Loucy (cell line): ENCODE results near the gene CCDC158.
"Not testable (repeated sequence)": the region's sequence is repeated elsewhere in the genome, so short reads cannot be mapped to it uniquely, and the experiment has no call there.

ENCODE experiments used
- H2AFZ ChIP-seq: fragments of 200-600 bp; sonication (generic); 2 replicates; pipeline ENCODE4 v1.6.0; 2016; ENCODE audit warnings: antibody characterized with exemption, mild to moderate bottlenecking, low read length, moderate library complexity
- H3F3A ChIP-seq: fragments of 200-600 bp; 2 replicates; pipeline ENCODE4 v1.6.0; 2016; ENCODE audit warnings: antibody characterized with exemption, low read depth, mild to moderate bottlenecking
- H3K27me3 ChIP-seq: fragments of 200-600 bp; sonication (generic); 2 replicates; pipeline ENCODE4 v1.6.1; 2014; ENCODE audit warnings: low read length, mild to moderate bottlenecking; ENCODE audit not compliant: insufficient read depth, poor library complexity, severe bottlenecking
- H3K36me3 ChIP-seq: fragments of 200-600 bp; sonication (generic); 2 replicates; pipeline ENCODE4 v1.6.1; 2016; ENCODE audit warnings: low read length; ENCODE audit not compliant: insufficient read depth
- H3K4me1 ChIP-seq: fragments of 200-600 bp; sonication (generic); 2 replicates; pipeline ENCODE4 v1.5.1; 2014; ENCODE audit warnings: low read length, mild to moderate bottlenecking; ENCODE audit not compliant: insufficient read depth, poor library complexity, severe bottlenecking
- H3K4me2 ChIP-seq: fragments of 200-600 bp; sonication (generic); 2 replicates; pipeline ENCODE4 v1.6.0; 2014; ENCODE audit warnings: antibody characterized with exemption, low read length, low read depth, mild to moderate bottlenecking; ENCODE audit not compliant: poor library complexity, severe bottlenecking
- H3K4me3 ChIP-seq: fragments of 200-600 bp; sonication (generic); 2 replicates; pipeline ENCODE4 v1.5.1; 2014; ENCODE audit warnings: low read length, mild to moderate bottlenecking, mixed read lengths; ENCODE audit not compliant: poor library complexity, severe bottlenecking
- H3K79me2 ChIP-seq: fragments of 200-600 bp; sonication (generic); 2 replicates; pipeline ENCODE4 v1.6.1; 2014; ENCODE audit warnings: low read length; ENCODE audit not compliant: insufficient read depth
- H3K9ac ChIP-seq: fragments of 200-600 bp; sonication (generic); 2 replicates; pipeline ENCODE4 v1.6.0; 2014; ENCODE audit warnings: mild to moderate bottlenecking, low read depth, low read length, moderate library complexity; ENCODE audit not compliant: poor library complexity, severe bottlenecking
- H3K9me2 ChIP-seq: fragments of 200-600 bp; sonication (generic); replicated peaks from 2 replicates; pipeline ENCODE4 v1.6.1; 2016; ENCODE audit warnings: low read depth, low read length, mixed read lengths
- H3K9me3 ChIP-seq: fragments of 200-600 bp; sonication (generic); 2 replicates; pipeline ENCODE4 v1.6.1; 2014; ENCODE audit warnings: mild to moderate bottlenecking, antibody characterized with exemption, low read length, low read depth; ENCODE audit not compliant: insufficient read depth
- H4K20me1 ChIP-seq: fragments of 200-600 bp; sonication (generic); 2 replicates; pipeline ENCODE4 v1.6.0; 2014; ENCODE audit warnings: antibody characterized with exemption, low read length, mild to moderate bottlenecking; ENCODE audit not compliant: insufficient read depth, poor library complexity, severe bottlenecking
- CTCF ChIP-seq: fragments of 200-600 bp; sonication (generic); conservative IDR thresholded peaks from 2 replicates; pipeline ENCODE4 v1.5.1; 2014; ENCODE audit warnings: mild to moderate bottlenecking, antibody characterized with exemption, low read length
- EZH2phosphoT487 ChIP-seq: fragments of 200-600 bp; IDR thresholded peaks from 2 replicates; pipeline ENCODE4 v1.6.1; 2018; ENCODE audit warnings: antibody characterized with exemption, mild to moderate bottlenecking, moderate library complexity, borderline replicate concordance

The CCDC158 gene

GRCh38 chr4:76293772-76294171 lies 127.2 kb downstream of the CCDC158 start:
- TF ChIP-seq CTCF (no peak), EZH2phosphoT487 (no peak)
- no peak overlapping the region for H3K4me2 ChIP-seq
- H3K79me2 ChIP-seq: no peaks in the 10 kb centered on the region
- no peak overlapping the region for H3K4me3 ChIP-seq
- no peak overlapping the region for H2AFZ ChIP-seq
- H3F3A ChIP-seq: no peaks in the 10 kb centered on the region
- H3K4me1 ChIP-seq: no peaks in the 10 kb centered on the region
- H4K20me1 ChIP-seq: no peaks in the 10 kb centered on the region
- H3K9me2 ChIP-seq: no peaks in the 10 kb centered on the region
- H3K27me3 ChIP-seq: no peaks in the 10 kb centered on the region
- H3K9ac ChIP-seq: no peak overlapping the region
- no peaks in the 10 kb centered on the region for H3K36me3 ChIP-seq
- peaks cover 11% of the 10 kb centered on the region; the same call in 1 of the 2 replicates for H3K9me3 ChIP-seq

- H3K9me3 ChIP-seq: peaks cover 4% of the 10 kb centered on the region; the same call in 1 of the 2 replicates
- H3K27me3 ChIP-seq: no peaks in the 10 kb centered on the region
- H4K20me1 ChIP-seq: no peaks in the 10 kb centered on the region
- H3F3A ChIP-seq: no peaks in the 10 kb centered on the region
- H3K4me2 ChIP-seq: no peak overlapping the region
- no peaks in the 10 kb centered on the region for H3K9me2 ChIP-seq
- TF ChIP-seq EZH2phosphoT487 (no peak), CTCF (no peak)
- H3K9ac ChIP-seq: no peak overlapping the region
- H2AFZ ChIP-seq: no peak overlapping the region
- H3K79me2 ChIP-seq: no peaks in the 10 kb centered on the region
- no peaks in the 10 kb centered on the region for H3K36me3 ChIP-seq
- no peak overlapping the region for H3K4me3 ChIP-seq
- H3K4me1 ChIP-seq: no peaks in the 10 kb centered on the region
Measured at GRCh38 chr4:76292730-76293129, 128.2 kb downstream of the CCDC158 start.

GRCh38 chr4:76287811-76288210 lies 133.1 kb downstream of the CCDC158 start:
- not testable (repeated sequence) for H3K79me2 ChIP-seq, H2AFZ ChIP-seq, H3K9me2 ChIP-seq, H3K9ac ChIP-seq, H3K4me1 ChIP-seq, H4K20me1 ChIP-seq, H3K36me3 ChIP-seq, H3K4me2 ChIP-seq, H3K9me3 ChIP-seq, H3K4me3 ChIP-seq, H3F3A ChIP-seq, H3K27me3 ChIP-seq

- H3K9me3 ChIP-seq: no peaks in the 10 kb centered on the region
- no peaks in the 10 kb centered on the region for H3K4me1 ChIP-seq
- no peak overlapping the region for H2AFZ ChIP-seq
- no peaks in the 10 kb centered on the region for H3K27me3 ChIP-seq
- no peaks in the 10 kb centered on the region for H4K20me1 ChIP-seq
- H3K4me3 ChIP-seq: no peak overlapping the region
- H3K9ac ChIP-seq: no peak overlapping the region
- no peak for TF ChIP-seq CTCF
- TF ChIP-seq EZH2phosphoT487: no peak
- H3F3A ChIP-seq: no peaks in the 10 kb centered on the region
- no peaks in the 10 kb centered on the region for H3K36me3 ChIP-seq
- H3K4me2 ChIP-seq: no peak overlapping the region
- no peaks in the 10 kb centered on the region for H3K79me2 ChIP-seq
- H3K9me2 ChIP-seq: no peaks in the 10 kb centered on the region
Measured at GRCh38 chr4:76283900-76284299, 137.0 kb downstream of the CCDC158 start.
